H1 (cell line): ENCODE results near the gene PYGB. TPM values are rescaled to one million over a fixed set of nuclear protein-coding genes. Genes with fewer than 3 reads are reported as not detected.

Experiments used
- CTCF ChIA-PET: fragments of 300-600 bp; sonication (Branson Sonifier 250); formaldehyde crosslinking; loops from one replicate; lab custom pipeline; 2021; ENCODE audit not compliant: partially characterized antibody; lab: Charles Lee
- POLR2A ChIA-PET: fragments of 300-600 bp; sonication (Branson Sonifier 250); formaldehyde crosslinking; loops from one replicate; lab custom pipeline; 2021; ENCODE audit warnings: inconsistent platforms; ENCODE audit not compliant: partially characterized antibody; lab: Charles Lee
- DNase-seq, 2 experiments: peaks; one replicate each; pipeline versions ENCODE4 v3.0.0 to v3.0.0-alpha.2; 2010 to 2022; ENCODE audit warnings: low spot score in 2 of 2, low read depth in 1 of 2, mixed read lengths in 1 of 2
- FAIRE-seq: peaks from 2 replicates; lab custom pipeline; 2011; peaks lifted over from hg19 to GRCh38; lab: Jason Lieb, UNC
- H2AFZ ChIP-seq: 2 replicates; pipeline ENCODE4 v1.8.1; 2012; ENCODE audit warnings: low read length, inconsistent platforms
- H2AK5ac ChIP-seq: 2 replicates; pipeline ENCODE4 v1.6.1; 2013; ENCODE audit warnings: low read depth, low read length
- H2BK120ac ChIP-seq: replicated peaks from 2 replicates; pipeline ENCODE3; 2013; ENCODE audit warnings: low read depth, low read length, inconsistent platforms
- H2BK12ac ChIP-seq: 2 replicates; pipeline ENCODE4 v1.6.1; 2013; ENCODE audit warnings: low read depth, low read length
- H2BK15ac ChIP-seq: 2 replicates; pipeline ENCODE4 v1.6.1; 2013; ENCODE audit warnings: low read length
- H2BK20ac ChIP-seq: 2 replicates; pipeline ENCODE4 v1.6.1; 2013; ENCODE audit warnings: low read length
- H2BK5ac ChIP-seq: 2 replicates; pipeline ENCODE4 v1.6.1; 2013; ENCODE audit warnings: low read depth, low read length
- H3K14ac ChIP-seq: 2 replicates; pipeline ENCODE4 v1.6.1; 2013; ENCODE audit warnings: inconsistent platforms; ENCODE audit not compliant: insufficient read length
- H3K18ac ChIP-seq: 2 replicates; pipeline ENCODE4 v1.6.1; 2013; ENCODE audit warnings: low read length; ENCODE audit errors: extremely low read depth
- H3K23ac ChIP-seq: 2 replicates; pipeline ENCODE4 v1.6.1; 2013; ENCODE audit warnings: inconsistent platforms; ENCODE audit not compliant: insufficient read length
- H3K23me2 ChIP-seq: 2 replicates; pipeline ENCODE4 v1.6.1; 2013; ENCODE audit warnings: low read depth, low read length
- H3K27ac ChIP-seq: 2 replicates; pipeline ENCODE4 v1.6.1; 2011; ENCODE audit warnings: low read depth, low read length, inconsistent platforms
- H3K27me3 ChIP-seq, 4 experiments: replicated peaks in 1 of 4; 1 replicate in 1 of 4; 2 replicates in 3 of 4; pipeline versions ENCODE4 v1.6.1 to v1.8.1; 2011 to 2013; ENCODE audit warnings: low read length in 3 of 4, mild to moderate bottlenecking in 3 of 4, inconsistent platforms in 2 of 4, mixed read lengths in 2 of 4, moderate library complexity in 1 of 4; ENCODE audit not compliant: control insufficient read depth in 3 of 4, insufficient read depth in 3 of 4; ENCODE audit errors: extremely low read depth in 1 of 4
- H3K36me3 ChIP-seq, 4 experiments: 2 replicates each; pipeline versions ENCODE4 v1.6.1 to v1.8.1; 2011 to 2013; ENCODE audit warnings: mild to moderate bottlenecking in 4 of 4, low read length in 3 of 4, moderate library complexity in 2 of 4, control low read depth in 1 of 4, inconsistent platforms in 1 of 4; ENCODE audit not compliant: insufficient read depth in 4 of 4, control insufficient read depth in 2 of 4
- H3K4ac ChIP-seq: replicated peaks from 2 replicates; pipeline ENCODE3; 2013; ENCODE audit warnings: low read length, low read depth, mixed read lengths, inconsistent platforms; ENCODE audit not compliant: insufficient read length
- H3K4me1 ChIP-seq, 4 experiments: replicated peaks in 1 of 4; 1 replicate in 1 of 4; 2 replicates in 3 of 4; pipeline versions ENCODE4 v1.6.1 to v1.8.1; 2011 to 2013; ENCODE audit warnings: low read length in 3 of 4, inconsistent platforms in 2 of 4, mixed read lengths in 1 of 4; ENCODE audit not compliant: insufficient read depth in 4 of 4, control insufficient read depth in 3 of 4
- H3K4me2 ChIP-seq, 2 experiments: 2 replicates each; pipeline versions ENCODE4 v1.6.1 to v1.8.1; 2011 to 2013; ENCODE audit warnings: low read depth in 2 of 2, low read length in 2 of 2, control low read depth in 1 of 2, inconsistent platforms in 1 of 2, mild to moderate bottlenecking in 1 of 2; ENCODE audit not compliant: insufficient read depth in 1 of 2
- H3K4me3 ChIP-seq, 4 experiments: fragments of 200-600, 300-600 bp in 1 of 4; sonication (generic), shearing (Covaris generic), sonication (Bioruptor Twin) in 1 of 4; 2 replicates each; pipeline versions ENCODE4 v1.5.1 to v1.8.1; 2011 to 2016; ENCODE audit warnings: low read length in 4 of 4, low read depth in 3 of 4, control low read depth in 2 of 4, inconsistent platforms in 2 of 4, mild to moderate bottlenecking in 2 of 4, mixed read lengths in 1 of 4, moderate library complexity in 1 of 4; ENCODE audit not compliant: insufficient read depth in 2 of 4; ENCODE audit errors: extremely low read depth in 1 of 4
- H3K56ac ChIP-seq: replicated peaks from 2 replicates; pipeline ENCODE3; 2013; ENCODE audit warnings: low read depth, mild to moderate bottlenecking, mixed read lengths, low read length, inconsistent platforms; ENCODE audit not compliant: insufficient read length
- H3K79me1 ChIP-seq: 2 replicates; pipeline ENCODE4 v1.6.1; 2013; ENCODE audit warnings: low read depth, low read length, control low read depth
- H3K79me2 ChIP-seq, 2 experiments: 2 replicates each; pipeline versions ENCODE4 v1.6.1 to v1.8.1; 2012 to 2013; ENCODE audit warnings: low read length in 2 of 2, mild to moderate bottlenecking in 2 of 2, inconsistent platforms in 1 of 2; ENCODE audit not compliant: insufficient read depth in 2 of 2, control insufficient read depth in 1 of 2
- H3K9ac ChIP-seq, 4 experiments: replicated peaks in 1 of 4; 1 replicate in 1 of 4; 2 replicates in 3 of 4; pipeline versions ENCODE4 v1.6.1 to v1.8.1; 2011 to 2013; ENCODE audit warnings: low read depth in 3 of 4, low read length in 3 of 4, control low read depth in 2 of 4, mild to moderate bottlenecking in 2 of 4, moderate library complexity in 2 of 4, inconsistent platforms in 1 of 4; ENCODE audit errors: extremely low read depth in 1 of 4
- H3K9me3 ChIP-seq, 2 experiments: 2 replicates each; pipeline versions ENCODE4 v1.6.1 to v1.8.1; 2012 to 2013; ENCODE audit warnings: mild to moderate bottlenecking in 2 of 2, moderate library complexity in 2 of 2, control low read depth in 1 of 2, inconsistent platforms in 1 of 2, low read depth in 1 of 2, low read length in 1 of 2, mixed read lengths in 1 of 2; ENCODE audit not compliant: insufficient read depth in 2 of 2
- H4K20me1 ChIP-seq, 2 experiments: replicated peaks in 1 of 2; 2 replicates each; pipeline versions ENCODE3 to v1.8.1; 2011 to 2013; ENCODE audit warnings: inconsistent platforms in 2 of 2, low read length in 2 of 2, mild to moderate bottlenecking in 1 of 2; ENCODE audit not compliant: insufficient read depth in 2 of 2, control insufficient read depth in 1 of 2
- H4K5ac ChIP-seq: 2 replicates; pipeline ENCODE4 v1.6.1; 2013; ENCODE audit warnings: low read length, low read depth, mixed read lengths, inconsistent platforms; ENCODE audit not compliant: insufficient read length
- H4K8ac ChIP-seq: 2 replicates; pipeline ENCODE4 v1.8.0; 2013; ENCODE audit warnings: mild to moderate bottlenecking, moderate library complexity, low read length, inconsistent platforms; ENCODE audit not compliant: insufficient read depth; ENCODE audit errors: extremely low read depth
- H4K91ac ChIP-seq: replicated peaks from 2 replicates; pipeline ENCODE3; 2013; ENCODE audit warnings: low read length, mixed read lengths, inconsistent platforms; ENCODE audit not compliant: insufficient read length
- BRCA1 ChIP-seq: IDR thresholded peaks from 2 replicates; pipeline ENCODE4 v1.6.1; 2012; ENCODE audit warnings: low read depth, low read length, improper control_type of control experiment
- E2F6 ChIP-seq: IDR thresholded peaks from 2 replicates; pipeline ENCODE4 v1.6.1; 2012; ENCODE audit warnings: inconsistent platforms
- EGR1 ChIP-seq: IDR thresholded peaks from 2 replicates; pipeline ENCODE4 v1.6.1; 2011; ENCODE audit warnings: low read depth, low read length, borderline replicate concordance
- EP300 ChIP-seq, 2 experiments: IDR thresholded peaks; 1 replicate in 1 of 2; 2 replicates in 1 of 2; pipeline ENCODE4 v1.6.1; 2011 to 2012; ENCODE audit warnings: low read depth in 2 of 2, low read length in 2 of 2, mild to moderate bottlenecking in 2 of 2, borderline replicate concordance in 1 of 2, inconsistent platforms in 1 of 2, moderate library complexity in 1 of 2
- FOSL1 ChIP-seq: IDR thresholded peaks from 2 replicates; pipeline ENCODE4 v1.6.1; 2011; ENCODE audit warnings: mild to moderate bottlenecking, low read depth, low read length, moderate library complexity; ENCODE audit not compliant: insufficient read depth
- HDAC2 ChIP-seq, 2 experiments: fragments of 300-600 bp in 1 of 2; sonication (generic) in 1 of 2; IDR thresholded peaks; 2 replicates each; pipeline ENCODE4 v1.6.1; 2011 to 2012; ENCODE audit warnings: low read depth in 2 of 2, low read length in 2 of 2, mild to moderate bottlenecking in 2 of 2, moderate library complexity in 2 of 2, borderline replicate concordance in 1 of 2, inconsistent platforms in 1 of 2
- KDM4A ChIP-seq: IDR thresholded peaks from one replicate; pipeline ENCODE4 v1.7.1; 2012; ENCODE audit warnings: low read depth, mild to moderate bottlenecking, moderate library complexity, low read length, inconsistent platforms; ENCODE audit not compliant: severe bottlenecking
- NRF1 ChIP-seq: IDR thresholded peaks from 2 replicates; pipeline ENCODE4 v1.6.1; 2011; ENCODE audit warnings: mild to moderate bottlenecking, low read depth, low read length, improper control_type of control experiment
- RBBP5 ChIP-seq: IDR thresholded peaks from 2 replicates; pipeline ENCODE4 v1.7.1; 2012; ENCODE audit warnings: low read depth, mild to moderate bottlenecking, inconsistent platforms, low read length, moderate library complexity, borderline replicate concordance
- RXRA ChIP-seq: IDR thresholded peaks from 2 replicates; pipeline ENCODE4 v1.6.1; 2011; ENCODE audit warnings: low read depth, mild to moderate bottlenecking, low read length, moderate library complexity; ENCODE audit not compliant: insufficient read depth
- SP2 ChIP-seq: IDR thresholded peaks from 2 replicates; pipeline ENCODE4 v1.6.1; 2012; ENCODE audit warnings: mild to moderate bottlenecking, low read length, inconsistent platforms
- SUZ12 ChIP-seq: fragments of 200-600 bp; sonication (generic); IDR thresholded peaks from 2 replicates; pipeline ENCODE4 v1.6.1; 2012; ENCODE audit warnings: mild to moderate bottlenecking, inconsistent platforms, low read length, moderate library complexity, mixed read lengths
- TBP ChIP-seq: IDR thresholded peaks from 2 replicates; pipeline ENCODE4 v1.6.1; 2011; ENCODE audit warnings: low read depth, low read length, improper control_type of control experiment
- WGBS, 2 experiments: shearing (Covaris generic) in 1 of 2; methylation state at CpG; one replicate each; pipeline versions ENCODE4 v1.1.6 to v1.1.7; 2013 to 2015; ENCODE audit warnings: low lambda C conversion rate in 2 of 2, mixed read lengths in 2 of 2, inconsistent platforms in 1 of 2, low coverage in 1 of 2, missing lambda C conversion rate in 1 of 2; ENCODE audit not compliant: insufficient replicate concordance in 2 of 2, insufficient coverage in 1 of 2, insufficient read length in 1 of 2; ENCODE audit errors: extremely low coverage in 1 of 2, missing lambda C conversion rate in 1 of 2; 5-methylcytosine and 5-hydroxymethylcytosine counted together
- polyA plus RNA-seq, 7 experiments: library from polyadenylated mRNA; depleted of rRNA in 3 of 7; stranded (reverse) in 5 of 7; unstranded in 2 of 7; fragments of >200 nt in 5 of 7; fragments of 200-250 nt in 2 of 7; gene quantifications; 1 replicate in 5 of 7; 2 replicates in 1 of 7; 4 replicates in 1 of 7; pipeline versions ENCODE4 v1.2.1 to v1.2.3, GENCODE V29; 2011 to 2013; ENCODE audit warnings: missing spikeins in 2 of 7, mixed read lengths in 2 of 7
- total RNA-seq: library from RNA; stranded (reverse); fragmentation: NEBNext Ultra II Directional; extraction: Animal tissue kit (Norgen Biotek cat#: 25700); gene quantifications from 2 replicates; pipeline ENCODE4 v1.2.1, GENCODE V29; 2021

PYGB gene
- total and polyA plus RNA-seq, 2 of the 8 experiments (the other 6 are each of a cell fraction or from before 2014, with no cell fraction given) = 26.6 to 56.0 TPM

GRCh38 chr20:25251558-25251957 is 3.7 kb downstream of the PYGB start:
- Histone ChIP-seq H3K23ac (no peak overlapping the region), H3K27ac (no peak overlapping the region), H3K36me3 (no peaks in the 10 kb centered on the region), H2BK12ac (no peak overlapping the region), H3K23me2 (peaks cover 10% of the 10 kb centered on the region; the same call in 1 of the 2 replicates), H2BK20ac (no peak overlapping the region), H3K14ac (no peak overlapping the region), H3K4me3 (no peak overlapping the region), H4K8ac (no peak overlapping the region), H2AFZ (no peak overlapping the region), H3K27me3 (peaks cover 0 to 7% (median 5%) of the 10 kb centered on the region in 4 experiments; a peak in 4 of 7 replicates), H4K91ac (no peak overlapping the region), H3K79me1 (peaks cover 5% of the 10 kb centered on the region), H2AK5ac (no peak overlapping the region), H3K9me3 (no peaks in the 10 kb centered on the region), H2BK15ac (no peak overlapping the region), H3K4me2 (no peak overlapping the region), H3K18ac (no peak overlapping the region), H3K4ac (no peak overlapping the region), H4K20me1 (peaks cover 3 to 10% of the 10 kb centered on the region in 2 experiments), H4K5ac (no peak overlapping the region), H2BK120ac (no peak overlapping the region), H3K56ac (no peak overlapping the region), H3K79me2 (peaks cover 17 to 49% of the 10 kb centered on the region in 2 experiments), H2BK5ac (no peak overlapping the region), H3K9ac (no peak overlapping the region), H3K4me1 (peaks cover 3 to 7% (median 4%) of the 10 kb centered on the region in 4 experiments; a peak in 6 of 7 replicates)
- ChIA-PET POLR2A (no interaction called here), CTCF (interaction anchor here (1.4 to 1.7 kb wide), 2 partner anchors 28 to 186 kb away, joined by 4 to 5 read pairs; no protein-coding TSS in a partner anchor)
- 95% methylated on average over 4 of the region's 4 CpGs; no CpG with 5 or more reads in 1 of the 2 experiments for WGBS, 2 experiments
- DNase-seq = peak in 1 of 2 experiments; percentile 23
- no peak for FAIRE-seq
- TF ChIP-seq NRF1 = no peak
- no peak for TF ChIP-seq RXRA
- TF ChIP-seq SP2 = no peak
- TF ChIP-seq FOSL1 = no peak
- no peak for TF ChIP-seq RBBP5
- TF ChIP-seq E2F6 = no peak
- no peak for TF ChIP-seq SUZ12
- TF ChIP-seq HDAC2 (IDR thresholded peaks at IDR 0.05; ENCODE audit: borderline replicate concordance in 1 of 2, low read depth in 2 of 2, low read length in 2 of 2) = no peak
- no peak for TF ChIP-seq EGR1
- TF ChIP-seq BRCA1 = no peak
- no peak for TF ChIP-seq EP300 (IDR thresholded peaks at IDR 0.05; ENCODE audit: borderline replicate concordance in 1 of 2, low read depth in 2 of 2, low read length in 2 of 2)
- no peak for TF ChIP-seq TBP
- no peak for TF ChIP-seq KDM4A
